ENCODE measurements around the gene PARP16.
"Not testable (repeated sequence)": the region's sequence is repeated elsewhere in the genome, so short reads cannot be mapped to it uniquely, and the experiment has no call there.

Gene PARP16

GRCh38 chr15:65233696-65234095, 53.0 kb downstream of the PARP16 start:
- DNase-seq (ENCODE audit: low read depth in 2 of 2) = no peak

DNA sequence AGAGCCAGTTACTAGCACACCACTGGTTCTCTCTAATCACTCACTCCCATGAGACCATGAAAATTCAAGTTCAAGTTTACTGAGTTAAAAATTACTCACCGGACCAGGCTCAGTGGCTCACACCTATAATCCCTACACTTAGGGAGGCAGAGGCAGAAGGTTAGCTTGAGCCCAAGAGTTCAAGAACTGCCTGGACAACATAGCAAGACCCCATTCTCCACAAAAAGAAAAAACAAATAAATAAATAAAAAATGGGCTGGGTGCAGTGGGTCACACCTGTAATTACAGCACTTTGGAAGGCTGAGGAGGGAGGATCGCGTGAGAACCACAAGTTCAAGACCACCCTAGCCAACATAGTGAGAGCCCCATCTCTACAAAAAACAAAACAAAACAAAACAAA, 54.2 kb downstream of the PARP16 start:
- DNase-seq (ENCODE audit: low read depth in 2 of 2) = no peak

DNA sequence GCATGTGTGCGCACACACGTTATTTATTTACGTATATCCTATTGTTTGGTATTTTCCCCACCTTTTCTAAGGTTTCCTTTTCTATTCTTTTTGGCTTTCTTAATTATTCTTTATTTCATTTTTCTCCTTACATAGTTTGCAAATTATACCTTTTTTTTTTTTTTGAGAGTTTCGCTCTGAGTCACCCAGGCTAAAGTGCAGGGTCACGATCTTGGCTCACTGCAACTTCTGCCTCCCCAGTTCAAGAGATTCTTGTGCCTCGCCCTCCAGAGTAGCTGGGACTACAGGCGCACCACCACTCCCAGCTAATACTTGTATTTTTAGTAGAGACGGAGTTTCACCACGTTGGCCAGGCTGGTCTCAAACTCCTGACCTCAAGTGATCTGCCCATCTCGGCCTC, 55.4 kb downstream of the PARP16 start:
- no peak for DNase-seq (ENCODE audit: low read depth in 2 of 2)

- DNase-seq (ENCODE audit: low read depth in 2 of 2) = not testable (repeated sequence)
Observed at GRCh38 chr15:65226901-65227300, 59.8 kb downstream of the PARP16 start.

DNA sequence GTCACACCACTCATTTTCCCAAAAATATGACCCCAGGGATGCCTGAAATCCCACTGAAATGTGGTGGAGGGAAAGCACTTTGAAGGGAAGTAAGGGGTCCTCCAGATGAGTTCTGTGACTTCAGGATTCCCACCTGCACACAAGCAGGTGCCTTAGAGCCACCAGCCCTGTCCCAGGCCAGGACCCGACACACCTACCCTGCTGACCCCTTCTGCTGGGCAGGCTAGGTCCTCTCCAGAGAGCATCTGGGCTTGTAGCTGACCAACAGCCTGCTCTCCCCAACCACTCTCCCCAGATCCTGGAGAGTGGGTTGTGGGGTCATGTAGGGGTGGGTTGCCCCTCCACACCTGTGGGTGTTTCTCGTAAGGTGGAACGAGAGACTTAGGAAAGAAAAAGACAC, 60.5 kb downstream of the PARP16 start:
- no peak for DNase-seq (ENCODE audit: low read depth in 2 of 2)

DNA sequence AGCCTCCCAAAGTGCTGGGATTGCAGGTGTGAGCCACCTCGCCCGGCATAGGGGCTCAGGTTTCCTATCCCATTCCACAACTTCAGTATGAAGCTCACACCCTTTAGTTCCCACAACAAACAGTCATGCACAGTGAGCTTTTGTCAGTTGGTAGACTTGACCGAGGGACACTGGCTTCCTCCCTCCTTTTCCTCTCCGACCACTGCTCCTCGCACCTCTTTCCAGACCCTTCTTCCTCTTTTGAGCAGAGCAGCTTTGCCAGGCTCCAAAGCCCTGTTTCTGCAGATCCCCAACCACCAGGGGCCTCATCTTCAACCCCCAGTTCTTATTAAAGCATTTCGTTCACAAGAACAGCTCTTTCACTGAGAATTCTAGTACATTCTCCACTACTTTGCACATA, 62.7 kb downstream of the PARP16 start:
- no peak for DNase-seq (ENCODE audit: low read depth in 2 of 2)

GRCh38 chr15:65222891-65223290, 63.8 kb downstream of the PARP16 start:
- no peak for DNase-seq (ENCODE audit: low read depth in 2 of 2)

DNA sequence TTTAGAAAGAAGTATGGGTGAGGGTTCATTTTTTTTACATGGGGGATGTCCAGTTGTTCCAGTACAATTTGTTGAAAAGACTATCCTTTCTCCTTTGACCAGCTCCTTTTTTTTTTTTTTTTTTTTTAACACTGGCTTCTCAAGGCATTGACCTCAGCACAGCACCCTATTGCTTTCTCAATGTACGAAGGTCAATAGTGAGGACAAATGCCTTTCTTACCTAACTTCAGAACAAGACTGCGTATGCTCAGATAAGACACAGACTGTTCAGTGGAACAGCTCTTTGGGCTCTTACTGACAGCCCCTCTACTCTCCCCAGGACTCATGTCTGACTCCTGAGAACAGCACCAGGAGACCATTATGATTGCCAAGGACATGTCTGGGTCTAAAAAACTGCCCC, 65.0 kb downstream of the PARP16 start:
- DNase-seq (ENCODE audit: low read depth in 2 of 2) = no peak

- no peak for DNase-seq (ENCODE audit: low read depth in 2 of 2)
Observed at GRCh38 chr15:65219137-65219536, 67.5 kb downstream of the PARP16 start.

GRCh38 chr15:65217526-65218482, 68.9 kb downstream of the PARP16 start:
- no peak for DNase-seq (ENCODE audit: low read depth in 2 of 2)

- DNase-seq (ENCODE audit: low read depth in 2 of 2) = no peak
Observed at GRCh38 chr15:65215496-65215895, 71.2 kb downstream of the PARP16 start.

- no peak for DNase-seq (ENCODE audit: low read depth in 2 of 2)
Observed at GRCh38 chr15:65214010-65214409, 72.7 kb downstream of the PARP16 start.

DNA sequence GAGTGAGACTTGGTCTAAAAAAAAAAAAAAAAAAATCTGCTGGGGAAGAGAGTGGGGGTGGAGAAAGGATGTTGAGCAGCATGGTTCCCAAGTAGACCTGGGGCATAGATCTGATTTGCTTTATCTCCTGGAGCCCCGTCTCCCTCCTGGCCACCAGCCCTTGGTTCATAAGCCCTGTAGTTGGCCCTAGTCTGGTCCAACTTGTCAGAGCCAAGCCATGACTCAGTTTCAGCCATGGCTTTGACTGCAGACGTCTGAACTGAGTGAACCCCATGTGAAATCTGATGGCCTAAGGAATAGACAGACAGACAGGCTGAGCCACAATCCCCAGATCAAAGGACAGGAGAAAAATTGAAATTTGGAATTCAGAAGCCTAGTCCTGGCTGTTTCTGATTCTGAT, 73.4 kb downstream of the PARP16 start:
- no peak for DNase-seq (ENCODE audit: low read depth in 2 of 2)

- peak; percentile 7 to 19 for DNase-seq (ENCODE audit: low read depth in 2 of 2)
Observed at GRCh38 chr15:65212097-65212496, 74.6 kb downstream of the PARP16 start.

DNA sequence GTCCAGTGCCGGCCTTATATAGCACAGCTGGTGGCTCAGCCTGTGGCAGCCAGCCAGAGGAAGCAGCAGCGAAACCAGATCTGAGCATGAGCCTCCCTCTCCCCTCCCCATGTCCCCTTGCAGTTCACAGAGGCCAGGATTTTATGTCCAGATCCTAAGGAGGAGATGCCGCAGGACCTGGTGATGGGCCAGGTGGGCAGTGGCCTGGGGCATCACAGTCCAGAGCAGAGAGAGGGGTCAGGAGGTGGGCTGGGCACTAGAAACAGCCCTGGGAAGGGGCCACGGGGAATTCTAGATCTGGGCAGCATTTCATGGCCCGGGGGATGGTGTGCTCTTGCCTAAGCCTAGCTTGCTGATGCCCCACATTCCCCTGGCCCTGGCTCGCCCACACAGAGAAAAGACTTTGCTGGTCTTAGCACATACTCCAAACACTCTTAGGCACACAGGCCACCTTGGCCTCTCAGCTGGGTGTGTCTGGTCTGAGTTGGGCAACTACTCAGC, 75.2 kb downstream of the PARP16 start:
- DNase-seq (ENCODE audit: low read depth in 2 of 2) = no peak

GRCh38 chr15:65210770-65211481, 75.8 kb downstream of the PARP16 start, which contains the start of gene CILP:
TSS of gene CILP (minus strand) at chr15:65211473. CDS start at chr15:65209755, 1,718 bp downstream.
- no peak for DNase-seq (ENCODE audit: low read depth in 2 of 2)

- no peak for DNase-seq (ENCODE audit: low read depth in 2 of 2)
Observed at GRCh38 chr15:65209701-65210643, 76.7 kb downstream of the PARP16 start.

GRCh38 chr15:65208647-65209046, 78.0 kb downstream of the PARP16 start:
- DNase-seq (ENCODE audit: low read depth in 2 of 2) = no peak
